Transverse colon (tissue), 4 donors: ENCODE data around the gene OTOGL. TPM values are rescaled to one million over a fixed set of nuclear protein-coding genes. Genes with fewer than 3 reads are reported as not detected.
"Not testable (repeated sequence)": the region's sequence is repeated elsewhere in the genome, so short reads cannot be mapped to it uniquely, and the experiment has no call there.

ENCODE experiments used
- DNase-seq: peaks from one replicate; pipeline ENCODE4 v3.0.0-alpha.2; 2019
- H3K27ac ChIP-seq, 4 donors: fragments of 200-600 bp; sonication (generic); 2 replicates each; pipeline ENCODE4 v1.5.1; 2016 to 2018; ENCODE audit warnings: inconsistent platforms in 4 of 4
- H3K27me3 ChIP-seq: fragments of 200-600 bp; sonication (generic); 2 replicates; pipeline ENCODE4 v1.5.1; 2017; ENCODE audit warnings: inconsistent platforms
- H3K36me3 ChIP-seq, 4 donors: fragments of 200-600 bp; sonication (generic); 2 replicates each; pipeline ENCODE4 v1.5.1; 2017 to 2019; ENCODE audit warnings: inconsistent platforms in 4 of 4
- H3K4me1 ChIP-seq, 4 donors: fragments of 200-600 bp; sonication (generic); 2 replicates each; pipeline ENCODE4 v1.5.1; 2017 to 2020; ENCODE audit warnings: inconsistent platforms in 4 of 4
- H3K4me3 ChIP-seq, 4 donors: fragments of 200-600 bp; sonication (generic); 1 replicate in 1 of 4; 2 replicates in 3 of 4; pipeline versions ENCODE4 v1.5.1 to v1.6.1; 2017 to 2019; ENCODE audit warnings: inconsistent platforms in 4 of 4
- H3K9me3 ChIP-seq, 2 donors: fragments of 200-600 bp; sonication (generic); 2 replicates each; pipeline ENCODE4 v1.5.1; 2017 to 2019; ENCODE audit warnings: inconsistent platforms in 2 of 2
- EP300 ChIP-seq: sonication (generic); formaldehyde crosslinking; IDR thresholded peaks from one replicate; pipeline ENCODE4 v1.6.1; 2017; ENCODE audit warnings: antibody characterized with exemption, low read depth
- POLR2A ChIP-seq: fragments of 450-650 bp; IDR thresholded peaks from one replicate; pipeline ENCODE4 v1.6.1; 2016; ENCODE audit warnings: antibody characterized with exemption, mild to moderate bottlenecking, moderate library complexity
- POLR2AphosphoS5 ChIP-seq, 3 donors: sonication (generic); formaldehyde crosslinking; IDR thresholded peaks; one replicate each; pipeline ENCODE4 v1.6.1; 2016; ENCODE audit warnings: antibody characterized with exemption in 3 of 3
- WGBS, 2 donors: methylation state at CpG; one replicate each; pipeline ENCODE4 v1.1.5; 2018; ENCODE audit warnings: low coverage in 1 of 2; 5-methylcytosine and 5-hydroxymethylcytosine counted together
- in situ Hi-C, 4 donors: fragments of 200-750 bp; cut with MboI; loops; one replicate each; pipeline versions ENCODE4 v1.15.0 to v1.15.1; 2017; ENCODE audit warnings: low sequenced_read_pairs in 3 of 4, low pct_ligation_motif_present in 1 of 4, low pct_unique_long_range_greater_than_20kb in 1 of 4
- intact Hi-C: fragments of 100-400 bp; cut with DNase I; formaldehyde crosslinking; loops from one replicate; pipeline ENCODE4 v1.15.1; 2023; ENCODE audit warnings: low total_unique reads
- total RNA-seq, 4 donors: library from RNA; depleted of rRNA; stranded (reverse); fragments of >200 nt; gene quantifications; one replicate each; pipeline ENCODE4 v1.1.0, GENCODE V29; 2016
- TF ChIP-seq, protein P1 (sequence below), 5 experiments: fragments of 200-600 bp in 3 of 5; fragments of 450-650 bp in 2 of 5; sonication (generic) in 3 of 5; IDR thresholded peaks; 1 replicate in 2 of 5; 2 replicates in 3 of 5; pipeline ENCODE4 v1.5.1; 2016 to 2017; ENCODE audit warnings: antibody characterized with exemption in 5 of 5, inconsistent platforms in 3 of 5, mild to moderate bottlenecking in 2 of 5, moderate library complexity in 1 of 5

OTOGL gene
- total RNA-seq, 4 donors from 2014 or later: 0.32 to 0.60 (median 0.41) TPM; not detected in 1

DNA sequence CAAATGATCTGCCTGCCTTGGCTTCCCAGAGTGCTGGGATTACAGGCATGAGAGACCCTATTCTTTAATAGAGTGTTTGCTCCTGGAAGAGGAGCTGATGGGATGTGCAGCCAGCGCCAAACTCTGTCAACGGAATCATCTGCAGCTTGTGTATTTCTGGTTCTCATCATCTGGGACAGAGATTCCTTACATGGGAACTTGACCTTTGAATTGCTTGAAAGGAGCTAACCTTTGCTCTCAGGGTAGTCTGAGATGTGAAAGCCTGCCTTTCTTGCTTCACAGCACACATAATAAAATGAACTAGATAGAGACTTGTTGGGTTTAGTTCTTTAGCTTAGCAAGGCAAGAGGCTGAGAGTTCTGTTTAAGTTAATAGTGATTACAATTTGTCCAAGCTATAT lies 120.0 kb downstream of the OTOGL start:
- no peak overlapping the region for H3K4me3 ChIP-seq
- in situ Hi-C loops (no loop called here), intact Hi-C loops (no loop called here)
- TF ChIP-seq, protein P1, sequence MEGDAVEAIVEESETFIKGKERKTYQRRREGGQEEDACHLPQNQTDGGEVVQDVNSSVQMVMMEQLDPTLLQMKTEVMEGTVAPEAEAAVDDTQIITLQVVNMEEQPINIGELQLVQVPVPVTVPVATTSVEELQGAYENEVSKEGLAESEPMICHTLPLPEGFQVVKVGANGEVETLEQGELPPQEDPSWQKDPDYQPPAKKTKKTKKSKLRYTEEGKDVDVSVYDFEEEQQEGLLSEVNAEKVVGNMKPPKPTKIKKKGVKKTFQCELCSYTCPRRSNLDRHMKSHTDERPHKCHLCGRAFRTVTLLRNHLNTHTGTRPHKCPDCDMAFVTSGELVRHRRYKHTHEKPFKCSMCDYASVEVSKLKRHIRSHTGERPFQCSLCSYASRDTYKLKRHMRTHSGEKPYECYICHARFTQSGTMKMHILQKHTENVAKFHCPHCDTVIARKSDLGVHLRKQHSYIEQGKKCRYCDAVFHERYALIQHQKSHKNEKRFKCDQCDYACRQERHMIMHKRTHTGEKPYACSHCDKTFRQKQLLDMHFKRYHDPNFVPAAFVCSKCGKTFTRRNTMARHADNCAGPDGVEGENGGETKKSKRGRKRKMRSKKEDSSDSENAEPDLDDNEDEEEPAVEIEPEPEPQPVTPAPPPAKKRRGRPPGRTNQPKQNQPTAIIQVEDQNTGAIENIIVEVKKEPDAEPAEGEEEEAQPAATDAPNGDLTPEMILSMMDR (IDR thresholded peaks at IDR 0.05): no peak
- no peak for TF ChIP-seq EP300
- no peak for TF ChIP-seq POLR2AphosphoS5 (IDR thresholded peaks at IDR 0.05)
- TF ChIP-seq POLR2A: no peak
- DNase-seq: no peak
- H3K9me3 ChIP-seq: no peaks in the 10 kb centered on the region
- H3K27me3 ChIP-seq: no peaks in the 10 kb centered on the region
- peak overlapping the region in 1 of 4 donors; percentile 11 for H3K27ac ChIP-seq
- H3K36me3 ChIP-seq: no peaks in the 10 kb centered on the region
- H3K4me1 ChIP-seq: peaks cover 0 to 15% (median 6%) of the 10 kb centered on the region in 4 donors
- 41% methylated on average over 2 of the region's 2 CpGs; no CpG with 5 or more reads in 1 of the 2 donors for whole genome bisulfite sequencing, 2 donors

DNA sequence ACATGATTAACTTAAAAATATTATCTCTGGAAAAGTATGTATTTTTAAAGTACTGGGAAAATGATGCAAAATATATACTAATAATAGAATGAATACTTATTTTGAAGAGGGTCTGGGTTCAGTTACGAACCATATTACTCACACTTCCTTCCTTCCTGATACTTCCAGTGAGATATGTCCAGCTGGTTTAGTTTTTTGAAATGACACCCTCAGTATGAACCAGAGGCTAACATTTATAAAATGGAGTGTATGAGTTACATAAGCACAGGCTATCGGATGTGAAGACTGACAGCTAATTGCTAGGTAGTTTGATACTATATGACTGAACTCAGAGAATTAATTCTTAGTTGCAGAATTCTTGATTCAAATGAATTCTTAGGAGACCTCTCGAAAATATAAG lies 122.9 kb downstream of the OTOGL start:
- no peak for TF ChIP-seq POLR2AphosphoS5 (IDR thresholded peaks at IDR 0.05)
- 60 to 66% methylated on average over 3 of the region's 3 CpGs for WGBS, 2 donors
- in situ Hi-C loops: no loop called here

DNA sequence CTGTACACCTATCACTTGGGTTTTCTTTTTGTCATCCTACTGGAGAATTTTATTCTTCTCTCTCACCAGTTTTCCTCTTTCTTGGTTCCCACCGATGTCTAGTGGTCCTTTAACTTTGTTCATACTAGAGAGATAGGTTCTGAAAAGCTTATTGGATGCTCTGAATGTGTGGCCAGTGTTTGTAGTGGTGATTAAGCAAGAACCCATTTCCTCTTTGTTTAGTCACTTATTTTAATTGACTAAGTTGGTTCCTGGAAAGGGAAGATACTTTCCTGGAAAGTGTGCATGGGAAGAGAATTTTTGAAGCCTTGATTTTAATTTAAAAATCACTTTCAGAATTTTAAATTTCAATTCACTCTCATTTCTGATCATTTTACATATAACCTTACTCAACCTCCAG lies 127.2 kb downstream of the OTOGL start:
- 19 to 33% methylated on average over 1 of the region's 1 CpG for WGBS, 2 donors
- H3K27ac ChIP-seq: no peak overlapping the region
- H3K4me3 ChIP-seq: no peak overlapping the region
- no peaks in the 10 kb centered on the region for H3K27me3 ChIP-seq
- DNase-seq: no peak
- no peaks in the 10 kb centered on the region for H3K4me1 ChIP-seq
- no peaks in the 10 kb centered on the region for H3K36me3 ChIP-seq
- in situ Hi-C loops (no loop called here), intact Hi-C loops (no loop called here)
- H3K9me3 ChIP-seq: no peaks in the 10 kb centered on the region
- TF ChIP-seq POLR2AphosphoS5 (IDR thresholded peaks at IDR 0.05): no peak
- no peak for TF ChIP-seq EP300
- no peak for TF ChIP-seq POLR2A
- TF ChIP-seq, protein P1 (IDR thresholded peaks at IDR 0.05): no peak

More for the DNA sequence above, 122.9 kb downstream of the OTOGL start:
- H3K27me3 ChIP-seq: no peaks in the 10 kb centered on the region
- no peak overlapping the region for H3K4me3 ChIP-seq
- peaks cover 0 to 15% (median 6%) of the 10 kb centered on the region in 4 donors for H3K4me1 ChIP-seq
- no peak overlapping the region for H3K27ac ChIP-seq
- intact Hi-C loops: no loop called here
- no peaks in the 10 kb centered on the region for H3K9me3 ChIP-seq
- DNase-seq: no peak
- H3K36me3 ChIP-seq: no peaks in the 10 kb centered on the region

DNA sequence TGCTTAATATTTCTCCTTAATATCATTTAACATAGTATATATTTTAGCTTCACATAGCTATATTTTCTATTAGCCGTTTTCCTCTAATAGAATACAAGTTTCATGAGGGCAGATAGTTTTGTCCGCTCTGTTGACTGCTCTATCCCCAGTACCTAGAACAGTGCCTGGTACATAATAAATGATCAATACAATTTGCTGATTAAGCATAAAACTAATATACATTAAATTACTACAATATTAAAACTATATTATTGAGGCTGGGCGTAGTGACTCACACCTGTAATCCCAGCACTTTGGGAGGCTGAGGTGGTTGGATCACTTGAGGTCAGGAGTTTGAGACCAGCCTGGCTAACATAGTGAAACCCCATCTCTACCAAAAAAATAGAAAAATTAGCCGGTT lies 128.6 kb downstream of the OTOGL start:
- WGBS, 2 donors: 94% methylated on average over 3 to 4 of the region's 4 CpGs
- intact Hi-C loops, H3K4me1 ChIP-seq, in situ Hi-C loops, H3K27ac ChIP-seq, H3K36me3 ChIP-seq, DNase-seq, H3K4me3 ChIP-seq, H3K27me3 ChIP-seq, H3K9me3 ChIP-seq: not testable (repeated sequence)

DNA sequence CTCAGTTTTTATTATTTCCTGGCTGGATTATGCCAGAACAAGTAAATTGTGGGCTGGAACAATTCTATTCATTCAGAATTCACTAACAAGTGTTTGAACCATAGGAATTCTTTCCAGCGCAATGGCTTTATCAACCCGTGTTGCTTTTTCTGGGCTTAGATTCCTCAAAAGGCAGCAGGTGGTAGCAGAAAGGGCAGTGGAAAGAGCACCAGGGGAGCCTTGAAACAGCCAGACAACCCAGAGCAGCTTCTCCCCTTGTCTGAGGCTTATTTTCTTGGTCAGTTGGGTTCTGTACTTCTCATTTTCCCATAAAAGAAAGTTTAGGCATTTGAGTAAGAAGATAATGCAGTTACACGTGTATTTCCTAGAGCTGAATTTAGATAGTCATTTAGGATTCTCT lies 130.7 kb downstream of the OTOGL start:
- in situ Hi-C loops (no loop called here), intact Hi-C loops (no loop called here)
- Histone ChIP-seq H3K9me3 (no peaks in the 10 kb centered on the region), H3K27ac (no peak overlapping the region), H3K4me3 (no peak overlapping the region), H3K4me1 (no peaks in the 10 kb centered on the region), H3K27me3 (no peaks in the 10 kb centered on the region), H3K36me3 (no peaks in the 10 kb centered on the region)
- DNase-seq: no peak
- TF ChIP-seq, protein P1 (IDR thresholded peaks at IDR 0.05): no peak
- no peak for TF ChIP-seq POLR2A
- no peak for TF ChIP-seq POLR2AphosphoS5 (IDR thresholded peaks at IDR 0.05)
- TF ChIP-seq EP300: no peak
- 33 to 51% methylated on average over 2 to 3 of the region's 3 CpGs for WGBS, 2 donors
